ENCODE results near the gene ACSM2A.
"Not testable (repeated sequence)": the region's sequence is repeated elsewhere in the genome, so short reads cannot be mapped to it uniquely, and the experiment has no call there.

ACSM2A gene, protein sequence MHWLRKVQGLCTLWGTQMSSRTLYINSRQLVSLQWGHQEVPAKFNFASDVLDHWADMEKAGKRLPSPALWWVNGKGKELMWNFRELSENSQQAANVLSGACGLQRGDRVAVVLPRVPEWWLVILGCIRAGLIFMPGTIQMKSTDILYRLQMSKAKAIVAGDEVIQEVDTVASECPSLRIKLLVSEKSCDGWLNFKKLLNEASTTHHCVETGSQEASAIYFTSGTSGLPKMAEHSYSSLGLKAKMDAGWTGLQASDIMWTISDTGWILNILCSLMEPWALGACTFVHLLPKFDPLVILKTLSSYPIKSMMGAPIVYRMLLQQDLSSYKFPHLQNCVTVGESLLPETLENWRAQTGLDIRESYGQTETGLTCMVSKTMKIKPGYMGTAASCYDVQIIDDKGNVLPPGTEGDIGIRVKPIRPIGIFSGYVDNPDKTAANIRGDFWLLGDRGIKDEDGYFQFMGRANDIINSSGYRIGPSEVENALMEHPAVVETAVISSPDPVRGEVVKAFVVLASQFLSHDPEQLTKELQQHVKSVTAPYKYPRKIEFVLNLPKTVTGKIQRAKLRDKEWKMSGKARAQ

DNA sequence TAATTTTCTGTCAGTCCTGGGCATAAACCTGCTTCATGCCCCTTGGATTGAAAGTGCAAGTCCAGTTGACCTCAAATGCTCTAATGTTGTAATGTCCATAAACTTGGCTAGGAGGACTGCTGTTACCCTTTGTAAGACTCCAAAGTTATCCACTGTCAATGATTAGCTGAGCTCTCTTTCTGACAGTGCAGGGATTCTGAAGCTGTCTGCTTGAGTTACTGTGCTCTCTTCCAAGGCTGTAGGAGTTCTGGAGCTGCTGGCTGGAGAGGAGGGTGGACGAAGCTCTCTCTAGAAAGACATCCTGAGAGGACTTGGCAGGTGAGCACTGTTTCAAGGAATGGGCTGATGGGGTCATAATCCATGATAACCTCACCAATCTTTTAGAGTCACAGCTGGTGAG is at the start of gene ACSM2A:
ACSM2A (plus strand) TSS at position 158 of the 400 bp plus-strand sequence. CDS start 8,594 bp downstream, outside the sequence.
- DNase-seq = not testable (repeated sequence)

DNA sequence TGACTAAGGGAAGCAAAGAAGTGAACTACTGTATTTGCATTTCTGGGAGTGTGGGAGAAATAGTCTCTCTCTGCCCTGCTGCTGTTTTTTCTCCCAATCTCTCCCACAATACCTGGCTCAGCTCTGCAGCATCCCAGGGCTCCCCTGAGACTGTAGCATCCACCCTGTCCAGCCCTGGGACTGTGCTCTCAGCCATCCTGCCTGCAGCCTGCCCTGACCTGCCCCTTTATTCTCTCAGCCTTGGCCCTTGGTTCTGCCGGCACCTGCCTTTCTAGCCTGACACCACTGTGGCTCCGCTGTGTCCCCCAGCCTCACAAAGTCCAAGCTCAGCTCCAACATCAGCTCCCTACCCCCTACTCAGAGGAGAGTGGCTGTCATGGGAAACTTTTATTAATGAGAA is 48.7 kb upstream of the ACSM2A start:
- no peak for DNase-seq

DNA sequence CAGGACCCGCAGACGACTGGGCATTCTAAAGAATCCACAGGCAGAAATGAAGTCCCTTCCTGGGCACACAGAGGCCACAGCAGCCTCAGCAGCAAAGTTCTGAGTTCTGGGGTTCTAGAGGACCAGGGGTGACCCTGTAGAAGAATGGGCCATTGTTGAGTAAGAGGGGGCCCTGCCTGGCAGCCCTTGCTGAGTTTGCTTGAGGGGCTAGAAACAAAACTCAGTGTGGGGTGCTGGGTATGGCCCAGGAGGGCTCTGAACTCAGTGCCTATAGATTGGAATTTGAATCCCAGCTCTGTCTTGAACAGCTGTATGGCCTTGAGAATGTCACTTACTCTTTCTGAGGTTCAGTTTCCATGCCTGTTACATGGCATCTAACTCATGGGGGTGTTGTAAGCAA is 46.7 kb upstream of the ACSM2A start, which contains the start of gene PDILT:
PDILT (minus strand) TSS at position 101 of the 400 bp plus-strand sequence. CDS start 5,437 bp downstream, outside the sequence.
- no peak for DNase-seq

DNA sequence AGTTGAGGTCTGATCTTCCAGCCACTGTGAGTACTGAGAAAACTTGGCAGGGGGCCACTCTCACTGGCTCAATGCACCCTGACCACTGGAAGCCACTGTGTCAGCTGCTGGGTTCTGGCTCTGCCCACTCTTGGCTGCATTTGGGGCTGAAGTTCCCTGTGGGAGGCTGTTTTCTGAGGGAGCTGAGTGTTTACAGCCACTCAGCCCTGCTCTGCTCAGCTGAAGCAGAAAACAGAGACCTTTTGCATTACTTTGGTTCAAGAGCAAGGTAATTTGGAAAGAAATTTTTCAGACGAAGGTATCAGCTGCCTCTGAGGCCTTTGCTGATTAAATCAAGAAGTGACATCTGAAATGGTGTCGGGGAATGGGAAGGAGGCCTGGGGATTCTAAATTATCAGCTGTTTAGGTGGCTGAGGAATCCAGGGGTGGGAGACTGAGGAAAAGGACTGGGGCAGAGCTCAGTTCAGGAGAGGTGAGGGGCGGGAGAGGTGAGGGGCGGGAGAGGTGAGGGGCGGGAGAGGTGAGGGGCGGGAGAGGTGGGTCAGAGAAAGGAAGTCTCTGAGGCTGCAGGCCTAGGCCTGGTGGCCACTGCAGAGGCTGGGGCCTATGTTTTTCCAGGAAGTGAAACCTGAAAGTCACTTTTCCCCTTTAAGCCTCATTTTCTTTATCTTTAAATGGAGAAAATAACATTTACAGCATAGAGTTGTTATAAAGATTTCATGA is 41.8 kb upstream of the ACSM2A start, which contains the start of gene ACSM5:
ACSM5 (plus strand) TSS at position 137 of the 723 bp plus-strand sequence. CDS start 1,951 bp downstream, outside the sequence.
- no peak for DNase-seq

DNA sequence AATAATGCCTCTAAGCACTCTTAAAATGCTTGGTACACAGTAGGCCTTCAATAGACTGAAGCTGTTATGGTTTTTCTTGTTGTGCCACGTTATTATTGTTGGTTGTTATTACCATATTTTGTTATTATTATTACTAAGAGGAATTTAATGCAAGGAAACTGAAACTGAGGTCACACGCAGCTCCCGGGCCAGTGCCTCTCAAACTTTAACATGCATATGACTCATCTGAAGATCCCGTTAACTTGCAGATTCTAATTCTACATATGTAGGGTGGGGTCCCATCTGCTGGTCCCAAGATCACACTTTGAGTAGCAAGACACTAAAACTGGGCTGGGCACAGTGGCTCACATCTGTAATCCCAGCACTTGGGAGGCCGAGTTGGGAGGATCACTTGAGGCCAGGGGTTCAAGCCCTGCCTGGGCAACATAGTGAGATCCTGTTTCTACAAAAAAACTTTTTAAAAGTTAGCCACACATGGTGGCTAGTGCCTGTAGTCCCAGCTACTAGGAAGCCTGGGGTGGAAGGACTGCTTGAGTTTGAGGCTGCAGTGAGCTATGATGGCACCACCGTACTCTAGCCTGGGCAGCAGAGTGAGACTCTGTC is 41.1 kb upstream of the ACSM2A start:
- DNase-seq = no peak

DNA sequence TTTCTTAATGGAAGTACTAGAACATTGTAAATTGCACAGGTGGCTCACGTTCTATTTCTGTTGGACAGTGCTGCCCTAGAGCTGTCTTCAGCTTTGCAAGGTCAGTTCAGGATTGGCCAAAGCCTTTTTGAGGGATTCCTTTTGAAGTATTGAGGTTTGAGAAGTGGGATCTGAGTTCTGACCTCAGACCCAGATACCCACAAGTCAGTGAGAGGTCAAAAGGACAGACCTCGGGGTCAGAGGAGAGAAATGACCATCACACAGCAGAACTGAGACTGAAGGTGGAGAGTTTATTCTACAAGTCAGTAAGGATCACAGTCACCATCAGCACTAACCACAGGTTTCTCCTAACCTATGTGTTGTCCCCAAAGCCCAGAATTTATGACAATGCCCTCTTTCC is 40.3 kb upstream of the ACSM2A start:
- no peak for DNase-seq

DNA sequence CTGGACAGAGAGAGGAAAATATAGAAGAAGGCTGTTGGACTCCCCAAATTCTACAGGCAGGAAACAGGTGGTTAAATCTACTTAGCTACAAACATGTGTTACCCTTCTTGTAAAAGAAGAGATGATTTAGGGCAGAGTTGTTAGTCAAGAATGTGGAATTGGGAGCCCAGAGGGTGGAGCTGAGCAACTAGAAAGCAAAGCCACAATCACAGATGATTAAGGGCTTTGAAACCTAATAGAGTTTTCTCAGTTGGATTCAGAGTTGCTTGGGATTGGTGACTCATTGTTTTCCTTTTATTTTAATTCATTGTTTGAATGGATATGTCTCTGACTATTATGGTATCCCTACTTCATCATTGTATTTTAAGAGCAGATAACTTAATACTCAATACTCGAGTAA is 35.8 kb upstream of the ACSM2A start:
- DNase-seq = no peak

DNA sequence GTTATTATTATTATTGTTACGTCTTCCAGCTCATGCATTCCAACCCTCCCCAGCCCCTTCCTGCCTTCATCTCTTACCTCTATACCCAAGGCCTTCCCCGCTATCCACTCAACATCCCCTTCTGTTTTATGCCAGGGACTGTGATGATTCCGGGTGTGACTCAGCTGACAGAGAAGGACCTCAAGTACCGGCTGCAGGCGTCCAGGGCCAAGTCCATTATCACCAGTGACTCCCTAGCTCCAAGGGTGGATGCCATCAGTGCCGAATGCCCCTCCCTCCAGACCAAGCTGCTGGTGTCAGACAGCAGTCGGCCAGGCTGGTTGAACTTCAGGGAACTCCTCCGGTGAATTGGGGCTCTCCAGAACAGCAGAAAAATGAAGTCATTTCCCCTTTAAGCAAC is 32.2 kb upstream of the ACSM2A start:
- DNase-seq = not testable (repeated sequence)

DNA sequence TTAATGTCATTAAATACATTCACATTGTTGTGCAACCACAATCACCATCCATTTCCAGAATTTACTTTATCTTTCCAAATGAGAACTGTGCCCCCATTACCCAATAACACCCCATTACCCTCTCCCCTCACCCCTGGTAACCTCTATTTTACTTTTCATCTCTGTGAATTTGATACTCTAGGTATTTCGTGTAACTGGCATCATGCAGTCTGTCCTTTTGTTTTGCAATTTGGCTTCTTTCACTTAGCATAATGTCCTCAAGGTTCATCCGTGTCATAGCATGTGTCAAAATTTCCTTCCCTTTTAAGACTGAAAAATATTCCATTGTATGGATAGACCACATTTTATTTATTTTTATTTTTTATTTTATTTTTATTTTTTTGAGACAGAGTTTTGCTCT is 29.6 kb upstream of the ACSM2A start:
- DNase-seq = not testable (repeated sequence)

DNA sequence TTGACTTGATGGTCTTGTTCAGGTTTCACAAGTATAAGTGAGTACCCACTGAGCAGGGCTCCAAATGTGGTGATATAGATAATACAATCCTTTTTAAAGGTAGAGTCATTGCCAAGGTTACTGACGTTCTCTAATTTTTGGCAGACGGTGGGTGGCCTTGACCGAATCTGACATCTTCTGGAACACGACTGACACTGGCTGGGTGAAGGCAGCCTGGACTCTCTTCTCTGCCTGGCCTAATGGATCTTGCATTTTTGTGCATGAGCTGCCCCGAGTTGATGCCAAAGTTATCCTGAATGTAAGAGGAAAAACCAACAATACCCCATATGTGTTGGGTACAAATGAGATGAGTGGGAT is 27.6 kb upstream of the ACSM2A start:
- DNase-seq = not testable (repeated sequence)

DNA sequence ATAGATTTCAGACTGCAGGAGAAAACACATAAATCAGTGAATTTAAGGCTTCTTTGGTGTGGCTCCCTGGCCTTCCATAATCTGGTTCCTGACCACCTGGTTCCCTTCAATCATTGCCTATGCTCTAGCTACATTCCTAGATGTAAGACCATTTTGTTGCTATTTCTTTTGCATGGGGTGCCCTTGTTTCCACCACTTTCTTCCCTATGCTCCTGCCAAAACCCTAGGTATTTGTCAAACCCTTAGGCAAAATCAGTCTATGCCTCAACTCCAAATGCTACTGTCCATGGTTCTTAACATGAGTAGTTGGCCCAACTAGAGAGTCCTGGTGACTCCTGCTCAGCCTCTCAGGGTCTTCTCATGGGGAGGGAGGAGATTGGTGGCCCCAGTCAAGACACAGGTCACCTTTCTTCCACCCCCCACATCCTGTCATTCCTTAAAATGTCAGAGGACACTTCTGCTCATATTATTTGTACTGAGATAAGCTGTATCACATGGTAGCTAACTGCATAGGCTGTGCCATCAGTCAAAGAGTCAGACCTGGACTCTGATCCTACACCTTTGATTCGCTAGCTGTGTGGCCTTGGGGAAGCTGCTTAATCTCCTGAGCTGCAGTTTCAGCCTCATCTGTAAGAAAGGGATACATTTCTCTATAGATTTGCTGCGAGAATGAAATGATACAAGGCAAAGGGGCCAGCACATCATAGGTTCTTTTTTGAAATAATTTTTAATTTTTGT is 27.0 kb upstream of the ACSM2A start:
- DNase-seq = no peak

DNA sequence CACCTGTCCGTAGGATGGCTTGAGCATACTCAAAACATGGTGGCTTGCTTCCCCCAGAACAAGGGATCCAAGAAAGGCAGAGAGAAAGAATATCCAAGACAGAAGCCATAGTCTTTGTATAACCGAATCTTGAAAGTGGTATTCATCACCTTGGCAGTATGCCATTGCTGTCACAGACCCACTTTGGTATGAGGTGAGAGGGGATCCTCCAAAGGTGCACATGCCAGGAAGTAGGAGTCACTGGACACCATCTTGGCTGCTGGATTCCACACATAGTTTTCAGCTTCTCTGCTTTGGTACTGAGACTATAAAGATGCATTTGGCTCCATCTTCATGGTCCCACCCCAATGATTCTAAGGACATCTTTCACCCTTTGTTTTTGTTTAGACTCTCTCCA is 23.9 kb upstream of the ACSM2A start:
- DNase-seq = not testable (repeated sequence)

DNA sequence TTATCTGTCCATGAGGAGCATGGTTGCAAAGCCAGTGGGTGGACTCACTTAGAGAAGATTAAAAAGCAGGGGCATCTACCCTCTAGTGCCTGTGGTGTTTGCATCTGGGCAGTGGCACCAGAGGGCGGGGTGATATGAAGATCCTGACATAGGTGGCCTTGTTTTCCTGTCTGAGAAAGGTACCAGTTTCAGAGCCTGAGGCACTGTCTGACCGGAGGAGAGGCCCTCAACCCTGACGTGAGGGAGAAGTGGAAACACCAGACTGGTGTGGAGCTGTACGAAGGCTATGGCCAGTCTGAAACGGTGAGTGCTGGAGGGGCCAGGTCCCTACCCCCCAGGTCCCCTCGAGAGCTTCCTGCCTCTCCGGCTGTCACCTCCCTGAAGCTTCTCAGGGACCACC is 21.8 kb upstream of the ACSM2A start:
- not testable (repeated sequence) for DNase-seq

DNA sequence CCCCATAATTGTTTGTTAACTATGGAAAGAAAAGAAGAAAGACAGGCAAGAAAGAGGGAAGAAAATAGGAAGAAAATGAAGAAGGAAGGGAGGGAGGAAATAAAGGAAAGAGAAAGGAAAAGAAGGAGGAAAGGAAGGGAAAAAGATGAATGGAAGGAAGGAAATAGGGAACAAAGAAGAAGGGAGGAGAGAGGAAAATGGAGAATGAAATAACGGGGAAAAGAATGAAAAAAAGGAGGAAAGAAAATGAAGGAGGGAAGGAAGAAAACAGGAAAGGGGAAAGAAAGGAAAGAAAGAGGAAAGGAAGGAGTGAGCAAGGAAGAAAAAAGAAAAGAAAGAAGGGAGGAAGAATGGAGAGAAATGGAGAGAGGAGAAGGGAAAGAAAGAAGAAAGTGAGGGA is 20.8 kb upstream of the ACSM2A start:
- DNase-seq = not testable (repeated sequence)

DNA sequence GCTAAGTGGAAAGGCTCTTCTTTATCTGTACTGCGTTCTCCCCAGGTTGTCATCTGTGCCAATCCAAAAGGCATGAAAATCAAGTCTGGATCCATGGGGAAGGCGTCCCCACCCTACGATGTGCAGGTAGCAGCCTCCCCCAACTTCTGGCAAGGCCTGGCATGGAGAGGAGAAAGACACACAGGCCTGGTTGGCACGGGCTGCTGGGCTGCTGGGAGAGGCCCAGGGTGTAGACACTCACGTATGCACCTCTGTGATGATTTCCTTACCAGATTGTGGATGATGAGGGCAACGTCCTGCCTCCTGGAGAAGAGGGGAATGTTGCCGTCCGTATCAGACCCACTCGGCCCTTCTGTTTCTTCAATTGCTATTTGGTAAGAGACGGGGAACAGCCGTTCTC is 20.4 kb upstream of the ACSM2A start:
- DNase-seq = no peak

DNA sequence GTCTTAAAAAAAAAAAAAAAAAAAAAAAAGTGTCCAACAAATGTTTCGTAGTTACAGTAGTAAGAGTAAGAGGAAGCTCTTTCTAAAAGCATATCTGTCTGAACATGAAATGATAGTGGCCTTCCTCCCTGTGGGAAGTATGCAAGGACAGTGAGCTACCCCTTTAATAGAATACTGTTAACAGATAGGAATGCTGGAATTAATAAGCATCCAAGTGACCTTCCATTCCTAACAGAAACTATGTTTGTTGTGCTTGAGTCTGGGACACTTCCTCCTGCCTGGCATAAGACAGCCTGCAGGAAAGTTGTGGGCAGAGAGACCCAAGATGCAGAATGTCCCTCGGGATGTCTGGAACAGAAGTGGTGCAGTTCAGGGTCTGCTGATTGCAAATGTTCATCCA is 12.4 kb upstream of the ACSM2A start:
- DNase-seq = not testable (repeated sequence)

DNA sequence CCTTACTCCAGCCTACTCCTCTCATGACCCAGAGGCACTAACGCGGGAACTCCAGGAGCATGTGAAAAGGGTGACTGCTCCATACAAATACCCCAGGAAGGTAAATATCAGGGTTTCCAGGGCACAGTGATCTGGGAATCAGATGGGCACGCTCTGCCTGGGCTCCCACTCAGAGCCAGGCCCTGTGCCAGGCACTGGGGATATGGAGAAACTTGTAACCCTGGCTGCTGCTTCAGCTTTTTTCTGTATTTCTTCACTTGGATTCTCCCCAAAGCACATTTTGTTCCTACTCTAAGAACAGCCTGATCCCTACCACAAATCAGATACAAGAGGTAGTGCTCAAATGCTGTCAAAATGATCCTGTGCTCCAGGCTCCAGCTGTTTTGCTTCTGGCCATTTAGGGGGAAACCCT is 11.5 kb upstream of the ACSM2A start:
- DNase-seq = not testable (repeated sequence)

DNA sequence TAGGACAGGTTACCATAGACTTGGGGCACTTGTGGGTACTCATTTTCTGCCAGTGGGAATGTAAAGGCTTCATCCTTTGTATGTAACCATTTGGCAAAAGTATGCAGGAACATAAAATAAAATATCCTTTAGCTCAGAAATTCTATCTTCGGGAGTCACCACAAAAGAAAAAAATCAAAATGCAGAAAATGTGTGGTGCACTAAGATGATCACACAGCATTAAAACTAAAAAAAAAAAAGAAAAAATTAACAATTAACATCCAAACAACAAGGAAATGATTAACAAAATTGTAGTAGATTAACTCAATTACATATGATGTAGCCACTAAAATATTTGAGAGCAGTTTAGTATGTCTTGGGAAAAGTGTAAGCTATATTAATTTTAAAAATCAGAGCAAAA is 10.6 kb upstream of the ACSM2A start:
- not testable (repeated sequence) for DNase-seq

DNA sequence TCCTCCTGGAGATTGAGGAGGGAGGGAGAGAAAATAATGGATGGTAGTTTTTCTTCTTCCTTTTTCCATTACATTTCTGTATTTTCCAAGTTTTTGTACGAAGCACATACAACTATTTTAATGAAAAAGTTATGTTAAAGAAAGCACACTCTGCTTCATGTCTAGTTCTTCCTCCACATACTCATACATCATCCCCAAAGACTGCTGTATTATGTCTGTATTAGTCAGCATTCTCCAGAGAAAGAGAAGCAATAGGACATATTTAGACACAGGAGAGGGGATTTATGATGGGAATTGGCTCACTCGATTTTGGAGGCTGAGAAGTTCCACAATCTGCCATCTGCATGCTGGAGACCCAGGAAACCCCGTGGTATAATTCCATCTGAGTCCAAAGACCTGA is 10.1 kb upstream of the ACSM2A start:
- DNase-seq = no peak

DNA sequence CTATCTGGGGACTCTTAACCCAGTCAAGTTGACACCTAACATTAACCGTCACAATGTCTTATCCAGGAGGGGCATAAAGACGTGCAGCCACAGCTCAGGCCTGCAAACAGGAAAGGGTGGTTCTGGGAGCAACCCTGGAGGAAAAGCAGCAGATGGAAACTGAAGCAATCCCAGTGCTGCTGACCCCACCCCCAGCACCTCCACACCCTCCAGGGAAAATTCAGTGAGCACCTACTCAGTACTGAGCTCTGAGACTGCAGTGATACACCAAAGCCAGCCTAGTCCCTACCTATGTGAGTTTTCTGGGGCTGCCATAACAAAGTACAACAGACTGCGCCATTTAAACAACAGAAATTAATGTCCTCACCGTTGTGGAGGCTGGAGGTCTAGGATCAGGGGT is 9.5 kb upstream of the ACSM2A start:
- not testable (repeated sequence) for DNase-seq

DNA sequence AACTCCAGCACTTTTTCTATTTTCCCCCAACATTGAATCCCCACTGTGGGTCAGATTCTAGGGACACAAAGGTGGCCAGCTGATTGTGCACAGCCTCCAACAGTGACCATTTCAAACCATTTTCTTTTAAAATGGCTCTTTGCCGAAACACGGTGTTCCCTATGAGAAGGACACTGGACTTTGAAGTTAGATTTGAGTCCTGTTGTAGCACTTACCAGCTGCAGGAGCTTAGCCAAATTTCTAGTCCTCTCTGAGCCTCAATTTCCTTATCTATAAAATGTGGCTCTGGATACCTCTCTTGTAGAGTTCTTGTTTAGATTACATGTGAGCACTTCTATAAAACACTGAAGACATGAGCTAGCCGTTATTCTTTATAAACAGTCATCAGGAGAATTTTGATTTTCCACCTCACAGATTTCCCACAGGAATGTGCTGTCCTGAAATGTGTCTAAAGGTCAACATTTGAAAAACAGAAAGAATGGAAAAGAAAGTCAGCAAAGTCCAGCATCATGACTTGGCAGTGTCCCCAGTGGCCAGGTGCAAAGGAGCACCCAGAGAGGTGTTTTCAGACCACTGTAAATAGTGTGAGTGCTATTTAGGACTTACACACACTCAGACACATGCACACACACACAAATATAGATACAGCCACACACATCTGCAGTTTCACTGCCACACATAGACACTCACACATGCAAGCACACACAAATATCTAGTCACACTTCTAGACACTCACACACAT is 4.5 kb upstream of the ACSM2A start:
- DNase-seq = not testable (repeated sequence)

DNA sequence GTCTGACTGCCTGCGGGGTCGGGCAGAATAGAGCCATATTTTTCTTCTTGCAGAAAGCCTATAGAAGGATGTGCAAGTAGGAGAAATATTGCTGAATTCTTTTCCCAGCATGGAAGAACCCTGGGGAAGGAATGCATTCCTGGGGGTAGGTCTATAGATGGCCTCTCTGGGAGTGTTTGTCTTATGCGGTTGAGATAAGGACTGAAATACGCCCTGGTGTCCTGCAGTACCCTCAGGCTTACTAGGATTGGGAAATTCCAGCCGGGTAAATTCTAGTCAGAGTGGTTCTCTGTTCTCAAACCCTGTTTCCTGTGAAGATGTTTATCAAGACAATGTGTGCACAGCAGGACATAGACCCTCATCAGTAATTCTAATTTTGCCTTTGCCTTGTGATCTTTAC is 2.3 kb downstream of the ACSM2A start:
- DNase-seq = not testable (repeated sequence)
